NT2/D1 (cell line): ENCODE data around the gene EPHA4.

Experiments
- DNase-seq: peaks from one replicate; pipeline ENCODE4 v3.0.0-alpha.2; 2011; ENCODE audit warnings: low read depth, low spot score
- H3K27me3 ChIP-seq: 2 replicates; pipeline ENCODE4 v1.6.0; 2011; ENCODE audit warnings: mild to moderate bottlenecking; ENCODE audit not compliant: insufficient read length, insufficient read depth
- H3K36me3 ChIP-seq: 2 replicates; pipeline ENCODE4 v1.6.1; 2011; ENCODE audit warnings: mild to moderate bottlenecking, low read length, mixed read lengths; ENCODE audit not compliant: insufficient read depth, insufficient read length
- H3K4me1 ChIP-seq: 2 replicates; pipeline ENCODE4 v1.5.1; 2011; ENCODE audit not compliant: insufficient read depth, insufficient read length
- H3K4me3 ChIP-seq: 2 replicates; pipeline ENCODE4 v1.5.1; 2011; ENCODE audit warnings: low read depth; ENCODE audit not compliant: insufficient read length
- H3K9ac ChIP-seq: 2 replicates; pipeline ENCODE4 v1.6.0; 2011; ENCODE audit warnings: low read depth; ENCODE audit not compliant: insufficient read length
- H3K9me3 ChIP-seq: 2 replicates; pipeline ENCODE4 v1.5.1; 2011; ENCODE audit warnings: mild to moderate bottlenecking, low read length; ENCODE audit not compliant: insufficient read depth
- SUZ12 ChIP-seq: IDR thresholded peaks from 2 replicates; pipeline ENCODE4 v1.6.1; 2011; ENCODE audit not compliant: insufficient read length, insufficient read depth; ENCODE audit errors: extremely low read depth
- YY1 ChIP-seq: IDR thresholded peaks from 2 replicates; pipeline ENCODE4 v1.6.1; 2011; ENCODE audit not compliant: insufficient read length, insufficient read depth
- ZNF274 ChIP-seq: IDR thresholded peaks from 2 replicates; pipeline ENCODE4 v1.6.1; 2011; ENCODE audit warnings: mild to moderate bottlenecking, low read depth, low read length

Gene EPHA4

GRCh38 chr2:221374234-221374633, 197.9 kb downstream of the EPHA4 start:
- no peaks in the 10 kb centered on the region for H3K9me3 ChIP-seq
- no peak for DNase-seq
- peaks cover 7% of the 10 kb centered on the region for H3K4me1 ChIP-seq
- no peak overlapping the region for H3K4me3 ChIP-seq
- no peaks in the 10 kb centered on the region for H3K36me3 ChIP-seq
- no peak for TF ChIP-seq SUZ12
- no peak for TF ChIP-seq ZNF274
- H3K27me3 ChIP-seq, result no peaks in the 10 kb centered on the region
- H3K9ac ChIP-seq, result no peak overlapping the region

- Histone ChIP-seq H3K9me3 (no peaks in the 10 kb centered on the region), H3K9ac (no peak overlapping the region), H3K36me3 (no peaks in the 10 kb centered on the region), H3K27me3 (no peaks in the 10 kb centered on the region), H3K4me3 (no peak overlapping the region), H3K4me1 (peaks cover 7% of the 10 kb centered on the region)
- no peak for DNase-seq
- TF ChIP-seq ZNF274, result no peak
- no peak for TF ChIP-seq SUZ12
- no peak for TF ChIP-seq YY1
Measured at GRCh38 chr2:221372907-221373306, 199.2 kb downstream of the EPHA4 start.

- Histone ChIP-seq H3K9ac (no peak overlapping the region), H3K4me1 (peaks cover 7% of the 10 kb centered on the region), H3K36me3 (no peaks in the 10 kb centered on the region), H3K27me3 (no peaks in the 10 kb centered on the region), H3K4me3 (no peak overlapping the region), H3K9me3 (no peaks in the 10 kb centered on the region)
- TF ChIP-seq YY1, result no peak
- peak; percentile 42 for DNase-seq
Measured at GRCh38 chr2:221372159-221372884, 199.8 kb downstream of the EPHA4 start.

GRCh38 chr2:221371347-221371746, 200.8 kb downstream of the EPHA4 start:
- no peak for DNase-seq
- no peaks in the 10 kb centered on the region for H3K36me3 ChIP-seq
- no peaks in the 10 kb centered on the region for H3K27me3 ChIP-seq
- H3K9me3 ChIP-seq, result no peaks in the 10 kb centered on the region
- H3K4me1 ChIP-seq, result peaks cover 7% of the 10 kb centered on the region
- no peak for TF ChIP-seq YY1
- TF ChIP-seq ZNF274, result no peak
- TF ChIP-seq SUZ12, result no peak
- no peak overlapping the region for H3K4me3 ChIP-seq
- H3K9ac ChIP-seq, result no peak overlapping the region

- Histone ChIP-seq H3K9ac (no peak overlapping the region), H3K9me3 (no peaks in the 10 kb centered on the region), H3K4me1 (peaks cover 7% of the 10 kb centered on the region), H3K4me3 (no peak overlapping the region), H3K27me3 (no peaks in the 10 kb centered on the region), H3K36me3 (no peaks in the 10 kb centered on the region)
- DNase-seq, result no peak
- TF ChIP-seq ZNF274 (no peak), SUZ12 (no peak), YY1 (no peak)
Measured at GRCh38 chr2:221370857-221371211, 201.3 kb downstream of the EPHA4 start.

- no peaks in the 10 kb centered on the region for H3K36me3 ChIP-seq
- no peaks in the 10 kb centered on the region for H3K9me3 ChIP-seq
- no peak overlapping the region for H3K9ac ChIP-seq
- TF ChIP-seq ZNF274 (no peak), SUZ12 (no peak), YY1 (no peak)
- H3K4me1 ChIP-seq, result peaks cover 7% of the 10 kb centered on the region
- no peak for DNase-seq
- H3K27me3 ChIP-seq, result no peaks in the 10 kb centered on the region
- H3K4me3 ChIP-seq, result no peak overlapping the region
Measured at GRCh38 chr2:221370076-221370856, 201.8 kb downstream of the EPHA4 start.
